GM21737 (cell line): Measurements from ENCODE around the gene RAB43.

Source experiments
- ATAC-seq: cut with Tn5 transposase; IDR thresholded peaks from one replicate; pipeline ENCODE4 v1.9.1; 2021; ENCODE audit warnings: mild to moderate bottlenecking, moderate library complexity; ENCODE audit not compliant: unreplicated experiment

Gene RAB43

DNA sequence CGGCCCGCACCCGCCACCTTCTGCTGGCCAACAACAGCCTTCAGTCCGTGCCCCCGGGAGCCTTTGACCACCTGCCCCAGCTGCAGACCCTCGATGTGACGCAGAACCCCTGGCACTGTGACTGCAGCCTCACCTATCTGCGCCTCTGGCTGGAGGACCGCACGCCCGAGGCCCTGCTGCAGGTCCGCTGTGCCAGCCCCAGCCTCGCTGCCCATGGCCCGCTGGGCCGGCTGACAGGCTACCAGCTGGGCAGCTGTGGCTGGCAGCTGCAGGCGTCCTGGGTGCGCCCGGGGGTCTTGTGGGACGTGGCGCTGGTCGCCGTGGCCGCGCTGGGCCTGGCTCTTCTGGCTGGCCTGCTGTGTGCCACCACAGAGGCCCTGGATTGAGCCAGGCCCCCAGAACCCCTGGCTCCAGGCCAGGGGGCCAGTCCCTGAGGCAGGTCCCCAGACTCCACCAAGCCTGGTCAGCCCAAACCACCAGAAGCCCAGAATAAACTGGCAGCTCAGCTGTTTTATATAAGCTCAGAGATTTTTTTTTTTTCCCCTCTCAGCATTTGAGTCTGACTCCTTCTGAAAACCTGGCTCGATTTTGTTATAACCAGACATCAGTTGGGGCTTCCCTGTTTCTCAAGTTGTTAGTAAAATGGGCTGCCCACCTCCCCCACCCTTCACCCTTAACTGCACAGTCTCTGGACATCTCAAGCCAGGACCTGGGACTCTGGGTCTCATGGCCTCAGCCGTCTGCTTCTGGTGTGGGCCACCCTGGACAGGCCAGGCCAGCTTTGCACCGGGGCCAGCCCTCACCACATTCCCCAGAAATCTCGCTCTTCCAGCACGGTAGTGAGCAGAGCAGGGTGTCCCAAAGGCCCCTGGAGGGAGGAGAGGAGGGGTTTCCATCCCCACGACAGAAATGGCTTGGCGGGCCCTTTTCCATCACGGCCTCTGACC lies 59.4 kb downstream of the RAB43 start:
- no peak for ATAC-seq

DNA sequence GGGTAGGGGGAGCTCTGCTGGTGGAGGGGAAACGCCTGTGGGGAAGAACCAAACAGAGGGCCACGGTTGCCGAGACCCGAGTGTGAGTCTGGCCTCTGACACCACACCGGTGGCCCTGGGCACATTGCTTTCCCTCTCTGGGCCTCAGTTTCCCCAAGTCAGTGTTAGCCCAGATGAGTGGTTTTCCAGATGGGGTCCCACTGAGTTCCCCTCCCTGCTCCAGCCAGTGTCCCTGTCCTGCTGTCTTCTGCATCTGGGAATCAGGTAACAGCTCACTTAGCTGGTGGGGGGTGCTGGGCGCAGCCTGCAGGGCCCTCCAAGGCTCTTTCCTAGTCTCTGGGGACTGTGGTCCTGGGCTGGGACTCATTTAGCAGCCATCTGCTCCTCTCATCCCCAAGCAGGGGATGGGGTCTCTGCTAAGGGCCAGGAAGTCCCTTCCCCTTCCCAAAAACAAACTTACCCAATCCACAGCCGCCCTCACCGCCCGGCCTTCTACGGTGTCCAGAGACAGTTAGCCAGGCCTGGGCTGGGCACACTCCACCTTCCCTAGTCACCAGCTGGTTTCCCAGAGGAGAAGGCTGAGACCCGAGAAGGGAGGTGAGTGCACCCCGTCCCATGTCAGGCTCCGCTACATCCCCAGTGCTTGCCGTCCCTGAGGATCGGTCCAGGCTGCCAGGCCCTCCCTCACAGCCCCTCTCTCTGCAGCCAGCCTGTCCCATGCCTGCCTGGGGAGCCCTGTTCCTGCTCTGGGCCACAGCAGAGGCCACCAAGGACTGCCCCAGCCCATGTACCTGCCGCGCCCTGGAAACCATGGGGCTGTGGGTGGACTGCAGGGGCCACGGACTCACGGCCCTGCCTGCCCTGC lies 60.3 kb downstream of the RAB43 start:
- no peak for ATAC-seq

DNA sequence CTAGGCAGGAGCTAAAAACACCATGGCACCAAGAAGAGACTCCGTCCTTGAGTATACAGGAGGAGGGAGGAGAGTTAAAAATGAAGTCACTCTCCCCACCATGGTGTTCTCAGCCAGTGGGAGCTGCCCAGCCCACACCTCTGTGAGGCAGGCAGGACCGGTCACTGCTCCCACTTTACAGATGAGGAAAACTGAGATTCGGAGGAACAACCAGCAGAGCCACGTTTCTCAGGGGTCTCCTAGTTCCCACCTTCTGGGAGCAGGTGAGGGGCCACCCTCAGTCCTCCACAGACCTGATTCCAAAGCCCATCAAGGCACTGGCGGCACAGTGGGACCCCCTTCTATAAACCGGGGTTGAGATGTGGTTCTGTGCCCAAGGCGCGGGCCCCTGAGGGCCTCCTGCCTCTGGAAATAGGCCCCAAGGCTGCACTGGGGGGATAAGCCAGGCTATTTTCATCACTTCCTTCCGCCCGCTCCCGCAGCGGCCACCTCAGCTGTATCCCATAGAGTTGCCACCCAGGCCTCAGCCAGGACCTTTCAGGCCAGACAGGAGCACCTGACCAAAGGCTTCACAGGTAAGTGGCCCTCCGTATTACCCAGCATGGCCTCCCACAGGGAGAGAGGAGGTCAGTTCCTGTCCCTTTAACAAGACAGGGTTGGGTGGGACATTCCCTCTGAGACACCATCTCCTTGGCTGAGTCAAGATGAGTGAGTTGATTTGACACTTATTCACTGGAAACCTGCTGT lies 61.2 kb downstream of the RAB43 start, which contains the start of gene GP9:
GP9 (plus strand) TSS at position 504 of the 747 bp plus-strand sequence. CDS start 961 bp downstream, outside the sequence.
- no peak for ATAC-seq

DNA sequence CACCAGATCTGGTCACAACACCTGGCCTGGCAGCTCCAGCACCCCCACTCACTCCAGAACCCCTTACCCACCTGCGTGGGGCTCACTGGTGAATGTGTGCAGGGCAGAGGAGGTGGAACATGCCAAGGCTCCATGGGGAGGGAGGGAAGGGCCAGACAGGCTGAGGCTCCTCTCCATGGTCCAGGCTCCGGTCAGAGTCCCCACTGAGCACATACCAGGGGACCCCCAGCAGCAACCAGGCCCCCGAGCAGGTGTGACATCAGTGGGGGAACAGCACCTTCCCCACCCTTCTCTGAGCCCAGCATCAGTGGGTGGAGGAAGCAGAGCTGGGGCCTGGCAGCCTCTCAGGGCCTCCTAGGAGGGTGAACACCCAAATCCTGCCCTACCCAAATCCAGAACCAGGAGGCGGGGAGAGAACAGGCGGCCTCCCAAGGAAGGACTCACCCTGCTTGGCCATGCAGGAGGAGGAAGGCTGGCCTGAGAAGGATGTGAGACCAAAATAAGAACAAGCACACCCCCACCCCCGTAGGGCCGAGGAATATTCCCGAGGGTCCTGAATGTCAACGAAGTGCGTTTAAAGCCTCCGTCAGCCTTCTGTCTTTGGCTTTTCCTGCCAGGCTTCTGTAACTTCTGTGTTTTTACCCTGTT lies 62.2 kb downstream of the RAB43 start:
- no peak for ATAC-seq

DNA sequence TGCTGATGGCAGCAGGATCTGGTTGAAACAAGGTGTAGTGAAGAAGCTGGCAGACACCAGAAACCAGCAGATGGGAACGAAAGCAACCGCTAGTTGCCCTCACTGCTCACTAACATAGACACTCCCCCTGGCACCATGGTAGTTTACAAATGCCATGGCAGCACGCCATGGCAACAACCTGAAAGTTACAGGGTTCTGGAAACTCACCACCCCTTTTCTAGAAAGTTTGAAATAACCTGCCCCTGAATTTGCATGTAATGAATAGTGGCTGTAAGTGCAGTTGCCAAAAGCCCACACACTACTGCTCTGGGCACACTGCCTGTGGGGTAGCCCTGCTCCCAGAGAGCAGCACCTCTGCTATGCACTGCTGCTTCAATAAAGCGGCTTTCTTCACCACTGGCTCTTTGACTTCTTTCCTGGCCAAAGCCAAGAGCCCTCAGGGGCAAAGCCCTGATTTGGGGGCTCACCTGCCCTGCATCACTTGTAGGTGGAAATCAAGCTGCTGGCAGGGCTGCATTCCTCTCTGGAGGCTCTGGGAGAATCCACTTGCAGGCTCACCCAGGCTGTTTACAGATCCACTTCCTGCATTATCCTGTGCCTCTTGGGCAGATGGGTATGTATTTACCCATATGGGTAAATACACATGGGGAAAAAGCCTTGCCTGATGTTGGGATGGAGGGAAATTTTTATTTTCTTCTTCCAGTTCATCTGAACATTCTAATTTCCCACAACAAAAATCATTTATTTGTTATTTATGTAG lies 63.0 kb downstream of the RAB43 start:
- ATAC-seq: no peak

DNA sequence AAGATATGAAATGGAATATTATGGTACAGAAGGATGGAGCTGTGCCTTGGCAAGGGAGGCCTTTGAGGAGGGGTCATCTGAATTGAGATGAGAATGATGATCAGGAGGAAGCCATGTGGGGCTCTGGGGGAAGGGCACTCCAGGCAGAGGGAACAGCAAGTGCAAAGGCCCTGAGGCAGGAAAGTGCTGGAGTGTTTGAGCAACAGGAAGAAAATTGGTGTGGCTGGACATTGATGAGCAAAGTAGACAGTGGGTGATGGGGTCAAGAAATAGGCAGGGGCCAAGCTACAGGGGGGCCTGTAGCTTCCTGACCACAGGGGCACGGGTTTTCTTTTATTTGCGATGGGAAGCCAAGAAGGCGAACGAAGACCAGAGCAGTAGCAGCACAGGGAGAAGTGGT lies 64.4 kb downstream of the RAB43 start:
- ATAC-seq: no peak

DNA sequence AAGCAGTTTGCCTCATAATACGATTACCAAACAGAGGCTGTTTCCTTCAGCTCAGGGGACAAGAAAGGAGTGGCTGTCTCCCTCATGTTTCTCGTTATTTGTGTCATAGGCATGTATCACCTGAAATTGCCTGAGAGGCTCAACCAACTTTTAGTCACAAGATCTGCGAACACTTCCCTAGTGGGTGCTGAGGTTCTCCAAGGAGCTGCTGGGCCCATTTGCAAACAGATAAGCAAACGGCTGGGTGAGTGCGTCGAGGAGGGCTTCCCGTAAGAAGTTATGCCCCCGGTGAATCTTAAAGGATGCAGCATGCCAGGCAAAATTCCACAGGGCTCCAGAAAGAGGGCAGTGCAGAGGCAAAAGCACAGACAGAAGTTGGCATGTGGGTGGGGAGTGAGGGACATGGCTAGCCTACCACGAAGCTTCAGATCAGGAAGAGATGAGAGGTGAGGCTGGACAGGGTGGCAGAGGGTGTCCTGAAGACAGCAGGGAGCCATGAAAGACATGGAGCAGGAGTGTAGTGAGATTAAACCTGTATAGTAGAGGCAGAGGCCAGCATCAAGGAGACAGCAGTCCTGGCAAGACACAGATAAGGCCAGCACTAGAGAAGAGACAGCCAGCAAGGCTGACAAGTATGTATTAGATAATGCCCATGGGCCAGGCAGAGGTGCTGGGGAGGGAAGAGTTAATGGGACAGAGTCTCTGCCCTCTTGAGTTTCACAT lies 65.0 kb downstream of the RAB43 start:
- ATAC-seq: no peak

DNA sequence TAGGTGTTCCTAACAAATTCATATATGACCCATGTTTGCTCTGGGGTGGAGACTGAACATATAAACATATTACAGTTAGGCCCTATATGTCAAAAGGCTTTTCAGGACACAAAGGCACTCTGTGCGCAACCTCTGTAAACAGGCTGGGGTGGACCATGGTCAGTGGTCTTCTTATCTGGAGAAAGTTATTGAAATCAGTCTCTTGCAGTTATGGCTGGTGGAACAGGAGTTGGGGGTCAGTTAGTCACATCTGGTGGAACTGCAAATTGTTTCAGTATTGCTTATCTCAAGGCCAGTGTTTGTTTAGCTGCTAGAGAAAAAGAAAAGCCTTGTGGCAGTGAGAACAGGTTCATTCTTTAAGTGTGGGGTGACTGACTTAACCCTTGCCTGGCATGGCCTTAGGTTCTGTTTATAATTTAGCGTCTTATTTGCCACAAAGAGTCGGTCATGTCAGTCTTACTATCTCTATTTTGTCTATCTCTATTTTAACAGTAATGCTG lies 66.9 kb downstream of the RAB43 start:
- ATAC-seq: no peak

DNA sequence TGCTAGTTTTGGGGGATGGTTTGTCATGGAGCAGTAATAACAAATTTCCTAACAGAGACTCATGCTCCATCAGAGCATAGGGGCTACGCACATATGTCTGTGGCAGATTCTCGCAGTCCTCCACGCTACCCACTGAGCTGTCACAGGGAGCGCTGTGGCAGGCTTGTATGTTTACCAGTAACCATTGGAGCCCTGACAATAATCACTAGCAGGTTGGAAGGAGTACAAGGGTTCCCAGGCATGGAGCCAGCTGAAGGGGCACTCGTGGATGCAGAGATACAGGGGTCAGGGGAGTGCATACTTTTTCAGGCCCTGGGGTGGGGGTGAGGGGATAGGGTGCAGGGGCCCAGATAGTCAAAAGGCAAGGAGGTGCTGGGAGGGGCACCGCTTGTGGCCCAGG lies 68.9 kb downstream of the RAB43 start:
- no peak for ATAC-seq

DNA sequence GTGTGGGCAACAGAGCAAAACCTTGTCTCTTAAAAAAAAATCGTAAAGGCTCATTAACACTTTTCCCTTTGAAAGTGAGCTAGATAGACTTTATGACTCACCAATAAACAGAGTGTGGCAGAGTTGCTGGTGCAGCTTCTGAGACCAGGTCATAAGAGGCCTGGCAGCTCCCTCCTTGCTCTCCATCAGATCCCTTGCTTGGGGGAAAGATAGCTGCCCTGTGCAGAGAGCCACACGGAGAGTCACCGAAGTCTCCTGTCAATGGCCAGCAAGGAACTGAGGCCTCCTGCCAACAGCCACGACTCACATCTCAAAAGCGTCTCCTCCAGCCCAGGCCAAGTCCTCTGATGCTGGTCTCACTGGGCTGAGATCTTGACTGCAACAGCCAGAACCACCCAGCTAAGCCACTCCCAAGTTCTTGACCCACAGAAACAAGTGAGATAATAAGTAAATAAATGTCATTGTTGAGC lies 69.7 kb downstream of the RAB43 start:
- ATAC-seq: no peak

DNA sequence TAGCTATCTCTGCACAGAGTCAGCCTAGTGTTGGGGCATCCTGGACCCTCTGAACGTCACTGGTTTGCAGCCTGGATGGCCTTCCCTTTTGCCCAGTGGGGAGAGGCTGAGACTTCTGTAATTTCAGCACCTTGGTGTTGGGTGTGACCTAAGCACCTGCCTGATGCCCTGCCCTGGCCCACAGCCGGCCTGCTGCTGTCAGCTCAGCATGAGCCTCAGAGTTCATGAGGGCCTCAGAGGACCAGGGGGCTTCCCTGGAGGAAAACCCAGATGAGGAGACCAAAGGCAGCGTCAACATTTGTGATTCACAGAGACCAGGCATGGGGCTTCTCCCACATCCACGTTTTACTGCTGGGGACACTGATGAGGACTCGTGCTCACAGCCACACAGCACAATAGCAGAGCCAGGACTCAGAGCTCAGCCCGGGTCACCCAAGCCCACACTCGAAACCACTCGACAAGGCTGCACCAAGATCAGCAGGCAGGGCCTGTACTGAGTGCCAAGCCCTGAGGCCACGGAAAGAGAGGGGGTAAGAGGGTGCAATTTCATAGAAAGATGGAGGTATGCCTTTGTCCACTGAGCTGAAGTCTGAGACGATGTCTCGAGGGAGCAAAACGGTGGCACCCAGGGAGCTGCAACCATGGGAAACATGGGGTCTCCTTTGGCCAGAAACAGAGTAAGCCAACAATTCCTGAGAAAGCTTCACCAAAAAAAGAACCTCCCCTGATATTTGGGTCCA lies 70.9 kb downstream of the RAB43 start:
- ATAC-seq: no peak

DNA sequence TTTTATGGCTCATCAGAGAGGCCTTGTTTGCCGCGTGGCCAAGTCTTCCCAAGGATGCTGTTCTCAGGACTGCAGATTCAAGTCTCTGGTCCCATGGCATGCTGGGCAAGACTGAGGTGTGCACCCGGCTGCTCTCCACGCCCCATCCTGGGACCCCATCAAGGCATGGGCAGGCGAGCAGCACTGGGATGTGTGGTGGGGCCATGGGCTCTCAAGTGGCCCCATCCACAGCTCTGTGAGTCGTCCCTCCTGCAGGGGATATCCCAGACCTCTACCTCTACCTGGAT lies 74.1 kb downstream of the RAB43 start:
- no peak for ATAC-seq

DNA sequence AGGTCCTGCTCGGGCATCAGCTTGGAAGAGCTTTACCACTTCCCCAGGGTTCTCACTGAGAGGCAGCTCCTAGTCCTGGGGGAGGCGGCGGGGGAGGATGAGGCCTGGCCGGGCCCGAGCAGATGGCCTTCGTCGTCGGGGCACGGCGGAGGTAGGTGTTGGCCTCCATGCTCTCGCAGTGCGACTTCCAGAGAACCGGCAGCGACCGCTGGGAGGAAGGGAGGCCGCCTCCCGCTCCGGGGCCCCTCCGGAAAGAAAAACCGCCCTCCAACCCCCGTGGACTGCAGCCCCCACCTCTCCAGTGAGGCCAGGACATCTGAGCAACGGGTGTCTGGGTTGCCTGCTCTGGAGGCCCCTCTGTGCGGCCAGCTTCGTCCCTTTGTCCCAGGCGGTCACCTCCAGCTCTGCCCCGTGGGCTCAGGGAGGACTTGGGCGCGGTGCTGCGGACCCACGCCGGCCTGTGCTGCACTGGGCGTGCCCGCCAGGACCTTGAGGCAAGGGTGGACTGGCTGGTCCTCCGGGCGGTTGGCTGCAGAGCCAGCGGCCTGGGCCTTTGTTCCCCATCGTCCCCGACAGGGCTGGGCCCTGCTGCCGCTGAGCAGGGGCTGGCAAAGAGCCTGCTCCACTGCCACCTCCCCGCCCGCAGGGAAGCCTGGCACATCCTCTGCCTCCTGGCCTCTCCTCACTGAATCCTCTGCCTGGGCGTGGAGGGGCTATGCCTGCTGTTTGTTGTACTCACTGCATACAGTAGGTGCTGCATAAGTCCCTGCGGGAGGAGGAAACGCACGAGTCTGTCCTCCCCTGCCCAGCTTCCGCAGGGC lies 74.7 kb downstream of the RAB43 start:
- no peak for ATAC-seq

DNA sequence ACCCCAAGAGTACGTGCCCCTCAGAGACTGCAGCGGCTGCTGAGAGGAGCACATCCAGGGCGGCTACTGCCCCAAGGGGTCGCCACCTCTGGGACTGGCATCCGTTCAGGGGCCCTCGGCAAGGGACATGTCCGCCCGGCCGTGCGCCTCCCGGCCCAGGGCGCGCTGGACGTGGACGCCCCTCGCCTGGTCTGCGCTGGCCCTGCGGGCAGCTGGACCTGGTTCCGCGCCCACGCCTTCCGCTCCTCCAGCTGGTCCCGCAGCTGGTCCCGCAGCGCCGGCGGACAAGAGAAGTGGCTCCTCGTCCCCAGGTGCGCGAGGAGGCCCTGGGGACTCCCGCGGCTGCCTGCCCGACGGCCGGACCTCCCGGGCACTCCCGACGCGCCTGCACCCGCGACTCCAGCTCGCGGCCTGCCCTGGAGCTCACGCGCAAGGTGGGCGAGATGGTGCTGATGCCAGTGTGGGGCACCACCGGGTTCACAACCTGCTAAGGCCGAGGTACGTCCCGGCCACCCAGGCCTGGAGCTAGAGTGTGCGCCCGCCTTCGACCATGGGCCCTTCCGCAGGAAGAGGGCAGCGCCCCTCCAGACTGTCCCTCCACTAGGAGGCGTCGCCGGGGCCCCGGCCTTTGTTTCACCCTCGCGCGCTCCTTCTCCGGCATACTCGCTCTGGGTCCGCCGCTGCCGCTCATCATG lies 75.4 kb downstream of the RAB43 start:
- no peak for ATAC-seq

DNA sequence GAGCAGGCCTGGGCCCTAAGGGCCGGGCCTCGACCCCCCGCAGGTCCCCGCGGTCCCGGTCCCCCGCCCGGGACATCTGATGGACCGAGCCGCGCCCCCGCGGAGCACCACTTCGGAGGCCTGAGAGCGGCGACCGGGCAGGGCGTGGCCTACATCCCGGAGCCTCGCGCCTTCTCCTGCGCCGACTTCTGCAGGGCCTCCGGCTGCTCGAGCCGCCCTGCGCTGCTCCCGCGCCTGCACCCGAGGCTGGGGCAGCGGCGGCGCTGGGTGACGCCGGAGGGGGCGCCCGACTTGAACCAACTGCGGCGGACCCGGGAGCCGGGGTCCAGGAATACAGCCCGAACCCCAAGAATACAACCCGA lies 75.9 kb downstream of the RAB43 start:
- no peak for ATAC-seq

DNA sequence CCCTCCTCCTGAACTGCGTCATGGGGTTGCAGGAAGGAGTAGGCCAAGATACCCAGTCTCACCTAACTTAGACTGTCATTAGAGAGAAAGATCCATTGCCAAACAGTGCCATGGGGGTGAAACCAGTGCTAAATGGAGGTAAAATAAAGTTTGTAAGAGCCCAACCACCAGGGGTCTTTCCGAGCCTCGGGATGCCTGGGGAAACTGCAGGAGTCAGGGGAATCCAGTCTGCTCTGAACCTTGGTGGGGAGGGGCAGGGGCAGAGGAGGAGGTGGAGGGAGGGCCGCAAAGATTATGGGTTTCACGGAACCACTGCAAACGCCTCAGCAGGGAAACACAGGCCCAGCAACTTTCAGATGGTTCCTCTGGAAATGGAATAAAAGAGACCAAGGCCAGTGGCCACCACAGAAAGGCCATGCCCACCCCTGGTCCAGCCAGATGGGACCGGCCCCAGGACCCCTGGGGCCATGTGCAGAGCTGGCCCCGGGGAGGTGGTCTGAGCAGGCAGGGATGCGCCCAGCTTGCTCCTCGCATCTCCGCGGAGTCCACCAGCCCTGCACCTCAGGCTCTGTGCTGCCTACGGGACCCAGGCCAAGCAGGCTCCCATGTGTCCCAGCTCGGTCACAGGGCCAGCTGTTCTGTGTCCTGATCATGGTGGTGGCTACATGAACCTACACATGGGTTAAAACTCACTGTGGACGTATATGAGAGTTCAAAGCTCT lies 80.9 kb downstream of the RAB43 start:
- no peak for ATAC-seq

DNA sequence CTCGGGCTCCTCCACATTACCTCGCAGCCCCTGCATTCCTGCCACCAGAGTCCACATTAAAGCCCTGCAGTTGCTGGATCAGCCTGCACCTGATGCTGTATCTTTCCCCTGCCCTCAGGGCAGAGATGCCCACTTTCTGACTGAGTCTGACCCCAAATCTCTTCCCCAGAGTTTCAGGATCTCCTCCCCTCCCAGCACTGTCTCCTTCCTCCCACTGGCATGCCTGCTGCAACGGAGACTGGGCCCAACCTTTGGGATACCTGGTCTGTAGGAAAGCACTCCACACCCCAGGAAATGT lies 81.6 kb downstream of the RAB43 start:
- no peak for ATAC-seq
